Measurements from ENCODE around the gene TMEM54. TPM values are rescaled to one million over a fixed set of nuclear protein-coding genes. Genes with fewer than 3 reads are reported as not detected.

TMEM54 gene
- total RNA-seq, 1 experiment from 2014 or later = 61.5 TPM

GRCh38 chr1:32904797-32905196 is 3.6 kb upstream of the TMEM54 start:
- TF ChIP-seq CTCF (IDR thresholded peaks at IDR 0.05) (no peak), POLR2AphosphoS5 (IDR thresholded peaks at IDR 0.05; ENCODE audit: low read depth, low read length) (no peak), SIN3A (IDR thresholded peaks at IDR 0.05; ENCODE audit: borderline replicate concordance, insufficient read depth, low read depth, low read length) (no peak), TCF7L2 (IDR thresholded peaks at IDR 0.05; ENCODE audit: low read depth, low read length) (no peak)
- TF ChIP-seq, protein P1, sequence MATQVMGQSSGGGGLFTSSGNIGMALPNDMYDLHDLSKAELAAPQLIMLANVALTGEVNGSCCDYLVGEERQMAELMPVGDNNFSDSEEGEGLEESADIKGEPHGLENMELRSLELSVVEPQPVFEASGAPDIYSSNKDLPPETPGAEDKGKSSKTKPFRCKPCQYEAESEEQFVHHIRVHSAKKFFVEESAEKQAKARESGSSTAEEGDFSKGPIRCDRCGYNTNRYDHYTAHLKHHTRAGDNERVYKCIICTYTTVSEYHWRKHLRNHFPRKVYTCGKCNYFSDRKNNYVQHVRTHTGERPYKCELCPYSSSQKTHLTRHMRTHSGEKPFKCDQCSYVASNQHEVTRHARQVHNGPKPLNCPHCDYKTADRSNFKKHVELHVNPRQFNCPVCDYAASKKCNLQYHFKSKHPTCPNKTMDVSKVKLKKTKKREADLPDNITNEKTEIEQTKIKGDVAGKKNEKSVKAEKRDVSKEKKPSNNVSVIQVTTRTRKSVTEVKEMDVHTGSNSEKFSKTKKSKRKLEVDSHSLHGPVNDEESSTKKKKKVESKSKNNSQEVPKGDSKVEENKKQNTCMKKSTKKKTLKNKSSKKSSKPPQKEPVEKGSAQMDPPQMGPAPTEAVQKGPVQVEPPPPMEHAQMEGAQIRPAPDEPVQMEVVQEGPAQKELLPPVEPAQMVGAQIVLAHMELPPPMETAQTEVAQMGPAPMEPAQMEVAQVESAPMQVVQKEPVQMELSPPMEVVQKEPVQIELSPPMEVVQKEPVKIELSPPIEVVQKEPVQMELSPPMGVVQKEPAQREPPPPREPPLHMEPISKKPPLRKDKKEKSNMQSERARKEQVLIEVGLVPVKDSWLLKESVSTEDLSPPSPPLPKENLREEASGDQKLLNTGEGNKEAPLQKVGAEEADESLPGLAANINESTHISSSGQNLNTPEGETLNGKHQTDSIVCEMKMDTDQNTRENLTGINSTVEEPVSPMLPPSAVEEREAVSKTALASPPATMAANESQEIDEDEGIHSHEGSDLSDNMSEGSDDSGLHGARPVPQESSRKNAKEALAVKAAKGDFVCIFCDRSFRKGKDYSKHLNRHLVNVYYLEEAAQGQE (IDR thresholded peaks at IDR 0.05; ENCODE audit: insufficient read depth in 1 of 2, low read depth in 2 of 2, low read length in 1 of 2) = no peak
- 0 out of 2 replicates have a peak, but pooled peaks cover 5% of the 10 kb centered on the region for H3K4me1 ChIP-seq (ENCODE audit: control insufficient read depth, insufficient read depth, low read length)
- ChIA-PET CTCF (no interaction called here), POLR2A (no interaction called here)
- H3K9me3 ChIP-seq (ENCODE audit: control insufficient read depth, insufficient read depth, low read depth, low read length) = no peaks in the 10 kb centered on the region
- ATAC-seq (no peak), DNase-seq (ENCODE audit: low read depth, low spot score) (no peak)
- intact Hi-C loops (cut with micrococcal nuclease; ENCODE audit: unreplicated experiment) (no loop called here), in situ Hi-C loops (cut with HindIII; ENCODE audit: low pct_unique_long_range_greater_than_20kb, low sequenced_read_pairs) (no loop called here)
- H3K36me3 ChIP-seq (ENCODE audit: control insufficient read depth, insufficient read depth, low read length) = no peaks in the 10 kb centered on the region; the same call in 1 of the 2 replicates
- no peak overlapping the region for H3K27ac ChIP-seq (ENCODE audit: low read length)
- no peak overlapping the region for H3K4me3 ChIP-seq (ENCODE audit: low read depth in 2 of 2, low read length in 2 of 2)
- no TSS peak for BruUV-seq (replicated peaks)
- no peaks in the 10 kb centered on the region for H3K27me3 ChIP-seq (ENCODE audit: control insufficient read depth, insufficient read depth, low read length)

GRCh38 chr1:32903991-32904785 is 3.0 kb upstream of the TMEM54 start:
- DNase-seq (ENCODE audit: low read depth, low spot score) (no peak), ATAC-seq (no peak)
- in situ Hi-C loops (cut with HindIII; ENCODE audit: low pct_unique_long_range_greater_than_20kb, low sequenced_read_pairs) = no loop called here
- H3K4me1 ChIP-seq (ENCODE audit: control insufficient read depth, insufficient read depth, low read length) = 0 out of 2 replicates have a peak, but pooled peaks cover 5% of the 10 kb centered on the region
- ChIA-PET CTCF (no interaction called here), POLR2A (interaction anchor here (0.7 kb wide), 1 partner anchor 230 kb away, joined by 3 read pairs; no protein-coding TSS in a partner anchor)
- no peak overlapping the region for H3K27ac ChIP-seq (ENCODE audit: low read length)
- H3K36me3 ChIP-seq (ENCODE audit: control insufficient read depth, insufficient read depth, low read length) = no peaks in the 10 kb centered on the region; the same call in 1 of the 2 replicates
- no peaks in the 10 kb centered on the region for H3K27me3 ChIP-seq (ENCODE audit: control insufficient read depth, insufficient read depth, low read length)
- no peaks in the 10 kb centered on the region for H3K9me3 ChIP-seq (ENCODE audit: control insufficient read depth, insufficient read depth, low read depth, low read length)
- H3K4me3 ChIP-seq (ENCODE audit: low read depth in 2 of 2, low read length in 2 of 2) = no peak overlapping the region
- intact Hi-C loops (cut with micrococcal nuclease; ENCODE audit: unreplicated experiment) = no loop called here
- BruUV-seq (replicated peaks) = no TSS peak
- TF ChIP-seq TCF7L2 (IDR thresholded peaks at IDR 0.05; ENCODE audit: low read depth, low read length) = no peak
- no peak for TF ChIP-seq SIN3A (IDR thresholded peaks at IDR 0.05; ENCODE audit: borderline replicate concordance, insufficient read depth, low read depth, low read length)
- TF ChIP-seq POLR2AphosphoS5 (IDR thresholded peaks at IDR 0.05; ENCODE audit: low read depth, low read length) = no peak
- TF ChIP-seq, protein P1 (IDR thresholded peaks at IDR 0.05; ENCODE audit: insufficient read depth in 1 of 2, low read depth in 2 of 2, low read length in 1 of 2) = no peak
- no peak for TF ChIP-seq CTCF (IDR thresholded peaks at IDR 0.05)

Data from Panc1 (cell line).